NCI-H748 (cell line): ENCODE data around the gene IFNA17.
"Not testable (repeated sequence)": the region's sequence is repeated elsewhere in the genome, so short reads cannot be mapped to it uniquely, and the experiment has no call there.

Experiments used
- DNase-seq: peaks from one replicate; lab custom pipeline; 2025; ENCODE audit not compliant: unreplicated experiment; lab: John Stamatoyannopoulos, UW

IFNA17 gene

DNA sequence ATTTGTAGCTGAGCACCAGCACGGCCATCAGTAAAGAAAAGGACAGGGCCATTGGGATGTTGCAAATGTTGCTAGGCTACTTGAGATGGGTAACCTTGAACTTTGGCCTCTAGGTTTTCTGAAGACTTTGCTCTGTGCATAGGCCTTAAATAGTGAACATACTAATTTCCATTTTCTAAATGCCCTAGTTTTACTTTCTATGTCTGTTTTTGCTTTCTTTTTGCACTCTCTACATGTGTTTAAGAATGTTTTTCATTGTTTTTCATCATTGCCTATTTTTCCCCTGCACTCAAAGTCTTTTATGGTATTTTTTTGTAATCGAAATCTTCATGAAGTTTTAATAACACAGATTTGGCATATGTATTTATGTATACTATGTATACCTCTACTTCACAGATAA lies at the start of gene IFNA17:
Gene IFNA17 (minus strand): TSS at position 101 of the 400 bp plus-strand sequence. CDS start 49 bp downstream, at position 52.
- DNase-seq, result no peak

DNA sequence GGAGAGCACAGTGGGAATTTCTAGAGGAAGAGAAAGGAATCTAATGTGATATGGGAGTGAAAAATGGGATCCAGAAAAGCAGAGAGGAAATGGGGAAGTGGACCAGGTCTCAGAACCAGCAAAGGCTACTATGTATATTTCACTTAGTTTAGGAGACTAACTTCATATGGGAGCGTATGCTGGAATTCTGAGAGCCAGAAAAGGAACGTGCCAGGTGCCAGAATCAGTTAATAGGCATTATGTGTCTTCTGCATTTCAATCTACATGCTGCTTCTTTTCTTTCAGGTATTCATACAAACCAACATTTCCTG lies 40.3 kb upstream of the IFNA17 start:
- no peak for DNase-seq

DNA sequence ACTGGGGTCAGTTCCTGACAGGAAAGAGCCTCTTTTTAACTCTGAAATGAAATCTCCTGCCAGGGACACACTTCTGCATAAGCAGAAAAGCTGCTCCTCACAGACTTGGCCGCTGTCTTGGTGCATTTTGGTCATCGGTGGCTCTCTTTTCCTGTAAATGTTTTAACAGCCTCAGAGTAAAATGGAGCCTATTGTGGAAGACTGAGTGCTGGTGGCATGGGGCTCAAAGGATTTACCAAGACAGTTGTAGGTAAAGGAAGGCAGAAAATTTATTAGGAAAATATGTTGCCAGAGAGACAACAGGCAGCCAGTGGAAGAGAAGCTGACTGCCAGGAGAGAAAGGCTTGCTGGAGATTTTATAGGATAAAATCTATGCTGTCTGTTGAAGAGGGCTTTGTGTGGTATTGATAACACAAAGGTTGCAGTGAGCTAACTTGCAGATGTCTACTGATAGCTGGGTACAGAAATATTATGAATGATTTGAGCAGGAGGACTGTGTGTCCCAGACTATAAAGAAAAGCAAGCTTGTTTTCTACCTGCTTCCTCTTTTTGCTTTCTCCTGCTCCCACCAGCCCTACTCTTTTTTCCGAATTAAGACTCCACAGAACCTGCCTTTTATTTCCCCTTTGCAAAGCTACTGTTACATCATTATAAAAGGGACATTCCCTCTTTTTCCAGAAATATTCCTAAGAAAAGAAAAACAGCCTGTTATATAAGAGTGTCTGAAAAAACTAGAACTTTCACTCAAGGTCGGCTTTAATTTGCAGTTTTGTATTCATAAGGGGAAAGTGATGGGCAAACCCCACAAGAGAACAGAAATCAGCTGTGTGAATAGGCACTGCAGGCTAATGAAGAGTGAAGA lies 39.7 kb upstream of the IFNA17 start:
- DNase-seq, result no peak

DNA sequence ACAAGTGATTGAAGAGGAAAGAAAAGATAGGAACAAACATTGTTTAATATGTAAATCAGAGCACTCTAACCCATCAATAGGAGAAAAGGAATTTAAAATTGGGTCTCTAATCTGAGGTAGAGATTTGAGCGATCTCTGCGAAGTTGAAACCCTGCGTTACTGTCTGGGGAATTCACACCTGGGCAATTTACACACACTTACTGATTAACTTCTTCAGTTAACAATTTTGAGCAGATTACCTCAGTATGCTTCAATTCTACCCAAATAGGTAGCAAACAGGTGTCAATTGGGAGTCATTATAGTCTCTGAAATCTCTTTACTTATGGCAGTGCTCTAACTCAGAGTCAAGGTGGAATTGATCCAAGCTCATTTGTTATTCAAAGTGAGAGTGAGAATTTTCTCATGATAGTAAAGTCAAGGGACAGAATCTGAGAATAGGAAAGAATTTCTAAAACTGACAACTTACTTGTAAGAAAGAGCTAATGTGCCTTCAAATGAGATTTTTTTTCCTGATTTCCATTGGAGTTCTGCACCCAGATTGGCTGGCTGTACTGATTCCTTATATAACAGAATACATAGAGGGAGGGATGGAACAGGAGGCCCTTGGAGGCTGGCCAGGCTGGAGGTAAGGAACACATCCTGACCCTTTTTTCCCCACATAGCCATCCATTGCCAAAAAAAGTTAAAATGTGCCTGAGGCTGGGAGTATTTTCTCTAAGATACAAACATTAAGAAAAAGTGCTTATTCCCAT lies 38.9 kb upstream of the IFNA17 start:
- no peak for DNase-seq

DNA sequence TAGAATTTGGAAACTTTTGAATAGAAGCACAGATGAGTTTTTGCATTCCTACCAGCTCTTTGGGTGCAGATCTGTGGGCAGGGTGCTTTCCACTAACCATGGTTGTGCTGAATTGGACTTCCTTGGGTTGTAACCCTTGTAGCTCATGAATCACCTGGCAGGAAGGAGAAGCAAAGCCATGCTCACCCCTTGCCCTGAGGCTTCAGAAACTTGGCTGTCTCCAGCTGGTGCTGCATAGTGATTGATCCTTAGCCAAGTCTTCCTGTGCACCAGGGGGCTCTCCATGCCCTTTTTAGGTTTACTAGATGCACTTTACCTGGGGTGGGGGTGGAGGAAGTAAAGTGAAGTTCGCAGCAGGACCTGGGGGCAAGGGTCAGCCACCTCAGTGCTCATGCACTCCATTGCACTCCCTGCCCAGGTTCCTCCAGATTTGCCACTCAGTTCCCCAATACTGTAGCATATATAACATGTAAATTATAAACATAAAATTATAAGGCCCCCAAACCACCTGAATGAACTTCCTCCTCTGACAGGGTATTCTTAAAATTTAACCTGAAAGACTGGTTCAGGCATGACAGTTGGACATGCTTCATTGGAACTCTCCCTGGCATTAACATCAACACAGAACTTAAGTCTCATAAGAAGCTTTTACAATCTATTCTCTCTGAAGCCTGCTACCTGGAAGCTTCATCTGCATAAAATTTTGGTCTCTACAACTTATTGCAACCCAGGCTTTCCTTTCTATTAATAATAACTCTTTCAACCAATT lies 37.6 kb upstream of the IFNA17 start:
- no peak for DNase-seq

DNA sequence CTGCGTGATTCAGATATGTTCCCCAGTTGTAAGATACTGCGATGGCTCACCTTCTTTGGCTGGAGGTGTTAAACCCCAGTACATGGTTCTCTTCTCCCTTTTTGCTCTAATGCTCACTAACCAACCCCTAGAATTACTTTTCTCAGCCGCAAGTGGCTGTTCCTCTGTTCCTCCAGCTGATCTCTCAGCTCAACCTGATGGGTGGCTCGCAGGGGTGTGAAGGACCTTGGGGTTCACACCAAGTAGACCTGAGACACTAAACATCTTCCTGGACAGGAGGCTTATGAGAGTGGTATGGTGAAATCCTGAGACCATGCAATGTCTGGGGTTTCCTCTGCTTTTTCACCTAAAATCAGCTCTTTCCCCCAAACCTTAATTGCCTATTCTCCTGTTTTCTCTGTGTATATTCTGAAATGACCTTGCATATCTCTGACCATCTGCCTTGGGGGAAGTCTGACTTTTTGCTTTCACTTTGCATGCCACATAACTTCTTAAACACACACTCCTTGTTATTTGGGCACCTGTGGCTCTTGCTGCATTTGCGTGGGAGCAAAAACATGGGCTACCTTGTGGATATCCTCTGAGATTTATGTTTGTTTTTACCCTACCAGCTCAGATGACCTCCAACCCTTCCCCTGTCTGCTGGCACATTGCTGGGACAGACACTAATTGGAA lies 27.7 kb upstream of the IFNA17 start:
- no peak for DNase-seq

DNA sequence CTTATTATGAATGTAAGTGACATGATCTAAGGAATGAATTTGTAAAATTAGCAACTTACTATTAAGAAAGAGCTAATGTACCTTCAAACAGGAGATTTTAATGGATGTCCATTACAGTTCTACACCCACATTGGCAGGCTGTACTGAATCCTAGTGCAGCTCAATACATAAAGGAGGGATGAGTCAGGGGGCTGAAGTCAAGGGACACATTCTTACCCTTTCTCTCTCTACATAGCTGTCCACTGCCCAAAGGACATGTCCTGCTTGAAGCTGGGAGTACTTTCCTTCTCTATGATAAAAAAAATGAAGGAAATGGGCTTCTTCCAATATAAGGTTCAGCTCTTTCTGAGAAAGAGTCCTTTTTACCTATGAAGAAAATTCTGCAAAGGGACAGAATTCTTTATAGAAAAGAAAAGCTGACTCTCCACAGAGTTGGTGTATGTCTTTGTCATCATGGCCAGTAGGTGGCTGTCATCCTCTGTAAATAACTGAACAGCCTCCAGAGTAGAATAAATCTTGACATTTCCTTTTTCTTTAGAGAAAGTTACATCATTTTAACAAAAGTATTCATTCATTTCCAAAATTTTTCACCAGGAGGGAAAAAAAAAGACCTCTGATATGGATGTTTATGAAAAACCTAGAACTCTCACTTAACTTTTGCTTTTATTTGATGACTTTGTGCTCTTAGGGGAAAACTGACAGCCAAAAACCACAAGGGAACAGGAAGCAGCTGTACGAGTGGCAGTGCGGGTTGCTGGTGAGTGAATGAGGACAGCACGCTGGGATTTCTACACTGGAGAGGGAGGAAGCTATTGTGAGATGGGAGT lies 24.9 kb upstream of the IFNA17 start:
- DNase-seq, result peak; percentile 21

DNA sequence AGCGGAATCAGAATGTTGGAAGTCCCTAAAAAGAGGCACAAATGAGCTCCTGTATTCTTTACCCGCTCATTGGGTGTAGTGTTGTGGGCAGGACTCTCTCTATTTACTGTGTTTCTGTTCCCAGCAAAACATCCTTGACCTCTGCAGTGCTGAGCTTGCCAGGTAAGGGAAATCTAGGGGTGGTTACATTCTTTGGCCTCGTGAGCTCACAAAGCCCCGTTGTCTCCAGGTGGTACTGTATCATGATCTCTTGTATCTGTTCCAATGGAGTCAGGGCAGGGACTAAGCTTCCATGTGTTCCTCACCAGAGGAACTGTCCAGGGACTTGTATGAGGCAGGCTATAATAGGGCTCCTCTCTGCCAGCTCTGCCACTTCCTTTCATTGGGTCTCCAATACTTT lies 23.6 kb upstream of the IFNA17 start:
- DNase-seq, result no peak

DNA sequence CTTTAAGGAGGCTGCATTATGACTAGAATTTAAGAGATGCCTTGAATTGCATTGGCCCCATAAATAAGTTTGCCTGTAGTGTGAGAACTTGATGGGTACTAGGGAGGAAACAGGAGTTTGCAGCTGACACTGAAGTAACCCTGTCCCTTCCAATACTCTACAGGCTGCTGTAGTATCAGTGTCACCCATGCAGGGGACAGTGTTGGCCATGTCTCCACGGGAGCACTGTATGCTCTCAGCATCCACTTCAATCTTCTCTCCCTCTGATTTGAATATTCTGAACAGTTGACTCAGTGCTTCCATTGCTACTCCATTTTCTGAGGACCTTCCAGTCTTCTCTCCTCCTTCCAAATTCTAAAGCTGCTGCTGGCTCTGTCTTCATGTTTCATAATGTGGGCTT lies 23.2 kb upstream of the IFNA17 start:
- no peak for DNase-seq

DNA sequence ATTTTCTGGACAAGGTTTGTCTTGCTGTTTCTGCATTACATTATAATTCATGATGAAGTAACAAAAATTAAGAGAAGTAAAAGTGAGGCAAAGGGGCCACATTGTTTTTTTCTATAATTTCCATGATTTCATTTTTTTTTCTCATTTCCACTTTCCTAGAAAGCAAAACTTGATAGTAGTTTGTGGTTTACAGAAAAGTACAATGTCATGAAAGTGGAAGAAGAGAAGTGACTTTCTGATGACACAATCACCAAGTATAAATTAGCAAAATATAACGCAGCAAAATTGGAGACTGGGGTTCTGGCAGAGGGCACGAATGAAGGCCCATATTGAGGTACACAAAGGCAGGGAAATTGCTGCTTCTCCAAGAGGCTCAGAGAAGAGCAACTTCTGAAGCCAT lies 16.8 kb upstream of the IFNA17 start:
- no peak for DNase-seq

DNA sequence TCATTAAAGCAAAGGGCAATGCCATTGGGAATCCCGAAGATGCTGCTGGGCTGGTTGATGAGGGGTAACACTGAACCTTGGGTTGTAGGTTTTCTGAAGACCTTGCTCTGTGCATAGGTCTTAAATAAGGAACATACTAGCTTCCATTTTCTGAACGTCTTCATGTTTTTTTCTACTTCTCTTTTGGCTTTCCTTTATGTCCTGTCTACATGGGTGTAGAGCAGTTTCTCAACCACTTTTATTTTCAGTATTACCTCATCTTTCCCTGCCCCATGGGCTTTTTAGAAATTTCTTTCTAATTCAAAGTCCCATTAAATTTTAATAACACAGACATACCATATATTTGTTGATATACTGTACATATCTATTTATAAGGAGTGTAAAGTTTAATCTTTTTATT lies 11.9 kb upstream of the IFNA17 start, which contains the start of gene IFNA14:
Gene IFNA14 (minus strand): TSS at position 95 of the 400 bp plus-strand sequence. CDS start 70 bp downstream, at position 25.
- no peak for DNase-seq

DNA sequence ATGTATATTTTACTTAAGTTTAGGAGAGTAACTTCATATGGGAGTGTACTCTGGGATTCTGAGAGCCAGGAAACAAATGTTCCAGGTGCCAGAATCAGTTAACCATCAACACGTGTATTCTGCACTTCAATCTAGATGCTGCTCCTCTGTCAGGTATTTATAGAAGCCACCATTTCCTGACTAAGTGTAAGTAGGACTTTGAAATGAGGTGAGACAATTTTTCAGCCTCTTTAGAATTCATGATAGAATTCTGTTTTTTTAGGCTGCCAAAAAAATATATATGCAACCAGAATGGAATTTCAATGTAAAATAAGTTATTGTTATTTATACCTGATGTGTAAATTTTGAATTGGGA lies 8.3 kb upstream of the IFNA17 start:
- not testable (repeated sequence) for DNase-seq

DNA sequence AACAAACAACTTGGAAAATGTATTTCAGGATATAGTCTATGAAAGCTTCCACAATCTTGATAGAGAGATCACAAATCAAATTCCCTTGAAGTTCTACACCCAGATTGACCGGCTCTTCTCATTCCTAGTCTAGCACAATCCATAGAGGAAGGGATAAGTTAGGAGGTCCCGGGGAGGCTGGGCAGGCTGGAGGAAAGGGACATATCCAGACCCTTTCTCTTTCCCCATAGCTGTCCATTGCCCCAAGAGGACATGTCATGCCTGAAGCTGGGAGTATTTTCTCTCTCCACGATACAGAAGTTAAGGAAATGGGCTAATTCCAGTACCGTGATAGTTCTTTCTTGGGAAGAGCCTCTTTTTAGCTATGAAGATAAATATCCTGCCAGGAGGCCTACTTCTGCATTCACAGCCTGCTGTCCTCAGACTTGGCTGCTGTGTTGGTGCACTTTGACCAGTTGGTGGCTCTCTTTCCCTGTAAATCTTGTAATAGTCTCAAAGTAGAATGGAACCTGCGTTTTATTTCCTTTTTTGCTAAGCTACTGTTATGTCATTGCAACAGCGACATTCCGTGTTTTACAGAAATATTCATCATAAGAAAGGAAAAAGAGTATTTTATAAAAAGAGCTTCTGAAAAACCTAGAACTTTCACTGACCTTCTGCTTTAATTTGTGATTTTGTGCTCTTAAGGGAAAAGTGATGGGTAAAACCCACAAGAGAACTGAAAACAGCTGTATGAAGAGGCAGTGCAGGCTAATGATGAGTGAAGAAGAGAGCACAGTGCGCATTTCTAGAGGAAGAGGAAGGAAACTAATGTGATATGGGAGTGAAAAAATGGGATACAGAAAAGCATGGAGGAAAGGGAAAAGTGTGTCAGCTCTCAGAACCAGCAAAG lies 7.7 kb upstream of the IFNA17 start:
- peak; percentile 40 for DNase-seq

DNA sequence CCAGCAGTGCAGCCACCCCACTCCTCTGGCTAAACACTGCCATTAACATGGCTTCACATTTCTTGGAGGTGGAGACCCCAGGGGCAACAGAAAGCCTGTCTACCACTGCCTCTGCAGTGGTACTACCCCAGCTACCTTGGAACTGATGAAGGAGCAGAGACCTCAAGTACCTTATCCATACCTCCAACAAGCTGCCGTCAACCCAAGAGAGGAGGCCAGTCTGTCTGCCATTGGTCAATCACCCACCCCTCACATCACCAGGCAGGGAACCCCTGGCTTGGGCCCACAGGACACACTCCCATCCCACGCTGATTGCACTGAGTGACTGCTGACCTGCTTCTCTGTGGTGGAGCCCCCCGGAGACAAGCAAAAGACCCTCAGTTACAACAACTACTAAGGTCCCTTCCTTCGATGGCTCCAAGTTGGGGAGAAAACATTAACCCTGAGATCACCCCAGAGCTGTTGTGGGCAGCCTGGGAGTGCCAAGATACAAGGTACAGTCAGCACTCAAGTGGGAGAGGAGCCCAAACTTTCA lies 6.2 kb upstream of the IFNA17 start:
- DNase-seq, result no peak

DNA sequence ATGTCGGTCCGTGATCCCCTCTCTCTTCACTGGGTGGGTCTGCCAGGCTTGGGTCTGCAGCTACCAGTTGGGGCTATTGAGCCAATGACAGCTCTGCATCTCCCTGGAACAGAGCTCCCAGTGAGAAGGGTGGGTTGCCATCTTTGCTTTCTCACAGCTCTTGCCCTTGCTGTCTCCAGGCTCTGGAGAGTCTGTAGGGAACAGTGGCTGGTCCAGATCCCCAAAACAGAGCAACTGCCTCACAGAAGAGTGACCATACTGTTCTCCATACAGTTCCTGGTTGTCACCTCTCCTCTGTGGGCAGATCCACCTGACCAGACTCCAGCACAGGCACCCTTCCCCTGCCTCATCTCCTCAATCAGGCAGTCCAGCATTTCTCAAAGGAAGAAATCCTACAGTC lies 5.2 kb upstream of the IFNA17 start:
- DNase-seq, result no peak

DNA sequence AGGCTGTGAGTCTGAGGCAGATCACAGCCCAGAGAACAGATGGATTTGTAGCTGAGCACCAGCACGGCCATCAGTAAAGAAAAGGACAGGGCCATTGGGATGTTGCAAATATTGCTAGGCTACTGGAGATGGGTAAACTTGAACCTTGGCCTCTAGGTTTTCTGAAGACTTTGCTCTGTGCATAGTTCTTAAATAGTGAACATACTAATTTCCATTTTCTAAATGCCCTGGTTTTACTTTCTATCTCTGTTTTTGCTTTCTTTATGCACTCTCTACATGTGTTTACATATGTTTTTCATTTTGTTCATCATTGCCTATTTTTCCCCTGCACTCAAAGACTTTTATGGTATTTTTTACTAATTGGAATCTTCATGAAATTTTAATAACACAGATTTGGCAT lies 10.8 kb downstream of the IFNA17 start, which contains the start of gene IFNA16:
Gene IFNA16 (minus strand): TSS at position 101 of the 400 bp plus-strand sequence. CDS start 6 bp downstream, at position 95.
- not testable (repeated sequence) for DNase-seq

DNA sequence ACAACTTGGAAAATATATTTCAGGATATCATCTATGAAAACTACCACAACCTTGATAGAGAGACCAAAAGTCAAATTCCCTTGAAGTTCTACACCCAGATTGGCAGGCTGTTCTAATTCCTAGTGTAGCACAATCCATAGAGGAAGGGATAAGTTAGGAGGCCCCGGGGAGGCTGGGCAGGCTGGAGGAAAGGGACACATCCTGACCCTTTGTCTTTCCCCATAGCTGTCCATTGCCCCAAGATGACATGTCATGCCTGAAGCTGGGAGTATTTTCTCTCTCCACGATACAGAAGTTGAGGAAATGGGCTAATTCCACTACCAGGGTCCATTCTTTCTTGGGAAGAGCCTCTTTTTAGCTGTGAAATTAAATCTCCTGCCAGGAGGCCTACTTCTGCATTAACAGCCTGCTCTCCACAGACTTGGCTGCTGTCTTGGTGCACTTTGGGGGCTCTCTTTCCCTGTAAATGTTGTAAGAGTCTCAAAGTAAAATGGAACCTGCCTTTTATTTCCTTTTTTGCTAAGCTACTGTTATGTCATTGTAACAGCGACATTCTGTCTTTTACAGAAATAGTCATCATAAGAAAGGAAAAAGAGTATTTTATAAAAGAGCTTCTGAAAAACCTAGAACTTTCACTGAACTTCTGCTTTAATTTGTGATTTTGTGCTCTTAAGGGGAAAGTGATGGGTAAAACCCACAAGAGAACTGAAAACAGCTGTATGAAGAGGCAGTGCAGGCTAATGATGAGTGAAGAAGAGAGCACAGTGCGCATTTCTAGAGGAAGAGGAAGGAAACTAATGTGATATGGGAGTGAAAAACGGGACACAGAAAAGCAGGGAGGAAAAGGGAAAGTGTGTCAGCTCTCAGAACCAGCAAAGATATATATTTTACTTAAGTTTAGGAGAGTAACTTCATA lies 14.4 kb downstream of the IFNA17 start:
- DNase-seq, result not testable (repeated sequence)

DNA sequence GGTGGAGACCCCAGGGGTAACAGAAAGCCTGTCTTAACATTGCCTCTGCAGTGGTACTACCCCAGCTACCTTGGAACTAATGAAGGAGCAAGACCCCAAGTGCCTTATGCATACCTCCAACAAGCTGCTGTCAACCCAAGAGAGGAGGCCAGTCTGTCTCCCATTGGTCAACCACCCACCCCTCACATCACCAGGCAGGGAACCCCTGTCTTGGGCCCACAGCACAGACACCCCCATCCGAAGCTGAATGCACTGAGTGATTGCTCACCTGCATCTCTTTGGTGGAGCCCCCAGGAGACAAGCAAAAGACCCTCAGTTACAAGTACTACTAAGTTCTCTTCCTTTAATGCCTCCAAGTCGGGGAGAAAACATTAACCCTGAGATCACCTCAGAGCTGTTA lies 15.9 kb downstream of the IFNA17 start:
- not testable (repeated sequence) for DNase-seq
